SU-DHL-6 (cell line): ENCODE data around the gene AQP10.
"Not testable (repeated sequence)": the region's sequence is repeated elsewhere in the genome, so short reads cannot be mapped to it uniquely, and the experiment has no call there.

Experiments used
- H2AFZ ChIP-seq: fragments of 200-600 bp; sonication (generic); 2 replicates; pipeline ENCODE4 v1.6.1; 2014; ENCODE audit warnings: low read depth, mild to moderate bottlenecking, moderate library complexity, mixed read lengths, antibody characterized with exemption, low read length; ENCODE audit not compliant: severe bottlenecking
- H3F3A ChIP-seq: fragments of 200-600 bp; shearing (Covaris generic); 2 replicates; pipeline ENCODE4 v1.6.0; 2016; ENCODE audit warnings: antibody characterized with exemption, mild to moderate bottlenecking; ENCODE audit not compliant: insufficient read depth
- H3K27ac ChIP-seq: fragments of 200-600 bp; sonication (generic); 2 replicates; pipeline ENCODE4 v1.5.1; 2016; ENCODE audit warnings: low read depth, mild to moderate bottlenecking, low read length, moderate library complexity, mixed read lengths
- H3K27me3 ChIP-seq: fragments of 200-600 bp; sonication (generic), shearing (Covaris generic); 2 replicates; pipeline ENCODE4 v1.6.0; 2014; ENCODE audit warnings: mild to moderate bottlenecking, low read length
- H3K36me3 ChIP-seq: fragments of 200-600 bp; sonication (generic); 2 replicates; pipeline ENCODE4 v1.6.1; 2014; ENCODE audit warnings: mild to moderate bottlenecking, low read length, mixed read lengths
- H3K4me2 ChIP-seq: fragments of 300-600, 200-600 bp; shearing (Covaris generic), sonication (generic); 2 replicates; pipeline ENCODE4 v1.6.0; 2014; ENCODE audit warnings: low read length, low read depth, mild to moderate bottlenecking; ENCODE audit not compliant: poor library complexity, severe bottlenecking
- H3K4me3 ChIP-seq: fragments of 200-600 bp; sonication (generic); 2 replicates; pipeline ENCODE4 v1.5.1; 2014; ENCODE audit warnings: antibody characterized with exemption, low read length, mild to moderate bottlenecking, mixed read lengths; ENCODE audit not compliant: insufficient read depth, poor library complexity, severe bottlenecking
- H3K79me2 ChIP-seq: fragments of 200-600 bp; sonication (generic); 2 replicates; pipeline ENCODE4 v1.6.1; 2014; ENCODE audit warnings: mild to moderate bottlenecking, low read length, moderate library complexity; ENCODE audit not compliant: insufficient read depth
- H3K9ac ChIP-seq: fragments of 200-600 bp; sonication (generic); 2 replicates; pipeline ENCODE4 v1.7.0; 2014; ENCODE audit warnings: mild to moderate bottlenecking, low read length
- H3K9me2 ChIP-seq: fragments of 200-600 bp; sonication (generic); replicated peaks from 2 replicates; pipeline ENCODE4 v1.6.1; 2014; ENCODE audit warnings: low read length; ENCODE audit not compliant: insufficient read depth
- H3K9me3 ChIP-seq: fragments of 200-600 bp; sonication (generic); 2 replicates; pipeline ENCODE4 v1.6.1; 2014; ENCODE audit warnings: low read length, mixed read lengths; ENCODE audit not compliant: insufficient read depth
- H4K20me1 ChIP-seq: fragments of 200-600 bp; sonication (generic); 2 replicates; pipeline ENCODE4 v1.6.1; 2014; ENCODE audit warnings: low read depth, mild to moderate bottlenecking, antibody characterized with exemption, low read length, moderate library complexity, mixed read lengths
- EZH2phosphoT487 ChIP-seq: fragments of 200-600 bp; sonication (generic), shearing (Covaris generic); conservative IDR thresholded peaks from 2 replicates; pipeline ENCODE4 v1.6.1; 2018; ENCODE audit warnings: mild to moderate bottlenecking, antibody characterized with exemption, low read length, moderate library complexity, mixed read lengths
- TF ChIP-seq, protein P1 (sequence below): fragments of 200-600 bp; sonication (generic); IDR thresholded peaks from one replicate; pipeline ENCODE4 v1.5.1; 2017; ENCODE audit warnings: antibody characterized with exemption, mild to moderate bottlenecking, low read length, moderate library complexity; ENCODE audit not compliant: insufficient read depth, poor library complexity, severe bottlenecking

Gene AQP10

DNA sequence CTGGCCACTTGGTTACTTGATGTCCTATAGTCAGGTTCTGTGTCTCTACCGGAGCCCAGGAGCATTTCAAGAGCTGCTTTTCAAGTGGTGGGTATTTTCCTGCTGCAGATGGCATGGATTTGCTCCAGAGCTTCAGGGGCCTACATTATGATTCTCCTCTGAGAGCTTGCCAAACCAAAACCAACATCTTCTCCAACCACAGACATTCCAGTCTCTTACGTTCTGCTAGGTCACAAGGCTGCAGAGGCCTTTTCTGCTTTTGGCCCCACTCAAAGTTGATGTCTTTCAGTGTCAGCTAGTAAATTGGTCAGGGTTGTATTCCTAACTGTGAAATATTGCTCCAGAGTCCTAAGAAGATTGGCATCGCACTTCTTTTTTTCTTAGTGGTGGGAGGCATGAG is 14.7 kb upstream of the AQP10 start:
- H3K79me2 ChIP-seq: no peaks in the 10 kb centered on the region

GRCh38 chr1:154307670-154308270 is 13.1 kb upstream of the AQP10 start:
- not testable (repeated sequence) for H3K27ac ChIP-seq, H3K9me2 ChIP-seq, H3K79me2 ChIP-seq, H3K9me3 ChIP-seq, H3F3A ChIP-seq, H2AFZ ChIP-seq, H3K27me3 ChIP-seq, H3K9ac ChIP-seq, H3K36me3 ChIP-seq, H3K4me3 ChIP-seq, H4K20me1 ChIP-seq, H3K4me2 ChIP-seq

More for the DNA sequence above, 14.7 kb upstream of the AQP10 start:
- H3K4me2 ChIP-seq: no peak overlapping the region
- H3K4me3 ChIP-seq: no peak overlapping the region
- no peaks in the 10 kb centered on the region for H4K20me1 ChIP-seq
- no peak overlapping the region for H3K9ac ChIP-seq
- no peak overlapping the region for H2AFZ ChIP-seq
- no peaks in the 10 kb centered on the region for H3F3A ChIP-seq
- no peaks in the 10 kb centered on the region for H3K36me3 ChIP-seq
- H3K27me3 ChIP-seq: no peaks in the 10 kb centered on the region
- TF ChIP-seq EZH2phosphoT487: no peak
- TF ChIP-seq, protein P1, sequence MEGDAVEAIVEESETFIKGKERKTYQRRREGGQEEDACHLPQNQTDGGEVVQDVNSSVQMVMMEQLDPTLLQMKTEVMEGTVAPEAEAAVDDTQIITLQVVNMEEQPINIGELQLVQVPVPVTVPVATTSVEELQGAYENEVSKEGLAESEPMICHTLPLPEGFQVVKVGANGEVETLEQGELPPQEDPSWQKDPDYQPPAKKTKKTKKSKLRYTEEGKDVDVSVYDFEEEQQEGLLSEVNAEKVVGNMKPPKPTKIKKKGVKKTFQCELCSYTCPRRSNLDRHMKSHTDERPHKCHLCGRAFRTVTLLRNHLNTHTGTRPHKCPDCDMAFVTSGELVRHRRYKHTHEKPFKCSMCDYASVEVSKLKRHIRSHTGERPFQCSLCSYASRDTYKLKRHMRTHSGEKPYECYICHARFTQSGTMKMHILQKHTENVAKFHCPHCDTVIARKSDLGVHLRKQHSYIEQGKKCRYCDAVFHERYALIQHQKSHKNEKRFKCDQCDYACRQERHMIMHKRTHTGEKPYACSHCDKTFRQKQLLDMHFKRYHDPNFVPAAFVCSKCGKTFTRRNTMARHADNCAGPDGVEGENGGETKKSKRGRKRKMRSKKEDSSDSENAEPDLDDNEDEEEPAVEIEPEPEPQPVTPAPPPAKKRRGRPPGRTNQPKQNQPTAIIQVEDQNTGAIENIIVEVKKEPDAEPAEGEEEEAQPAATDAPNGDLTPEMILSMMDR: no peak
- no peaks in the 10 kb centered on the region for H3K9me3 ChIP-seq
- H3K27ac ChIP-seq: no peak overlapping the region
- H3K9me2 ChIP-seq: no peaks in the 10 kb centered on the region

GRCh38 chr1:154309136-154309535 is 11.8 kb upstream of the AQP10 start:
- H3K9me2 ChIP-seq: not testable (repeated sequence)

DNA sequence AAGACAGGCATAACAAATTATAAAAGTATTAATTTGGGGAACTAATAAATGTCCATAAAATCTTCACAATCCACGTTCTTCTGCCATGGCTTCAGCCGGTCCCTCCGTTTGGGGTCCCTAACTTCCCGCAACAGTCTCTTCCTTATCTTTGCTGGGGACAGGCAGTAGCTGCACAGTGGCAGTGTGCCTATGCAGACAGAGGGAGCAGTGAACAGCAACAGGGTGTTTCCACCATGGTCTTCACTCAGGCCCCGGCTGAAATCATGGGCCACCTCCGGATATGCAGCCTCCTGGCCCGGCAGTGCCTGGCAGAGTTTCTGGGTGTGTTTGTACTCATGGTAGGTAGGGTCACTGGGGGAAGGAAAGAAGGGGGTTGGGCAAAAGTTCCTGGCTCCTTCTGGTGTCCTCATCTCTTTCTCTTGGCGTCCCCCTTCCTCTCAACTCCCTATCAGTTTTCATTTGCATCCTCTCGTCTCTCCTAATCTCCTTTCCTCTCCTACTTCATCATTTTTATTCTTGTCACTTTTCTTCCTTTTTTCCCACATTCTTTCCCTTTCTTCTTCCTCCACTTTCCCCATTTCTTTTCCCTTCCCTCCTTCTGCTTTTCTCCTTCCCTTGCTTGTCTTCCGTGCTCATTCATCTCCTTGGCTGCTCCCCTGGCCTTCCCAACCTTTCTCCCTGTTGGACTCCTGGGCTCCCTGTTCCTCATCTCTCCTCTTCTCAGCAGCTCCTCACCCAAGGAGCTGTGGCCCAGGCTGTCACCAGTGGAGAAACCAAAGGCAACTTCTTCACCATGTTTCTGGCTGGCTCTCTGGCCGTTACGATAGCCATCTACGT is 8.4 kb upstream of the AQP10 start:
- not testable (repeated sequence) for H3K36me3 ChIP-seq, H3K27ac ChIP-seq, H3K27me3 ChIP-seq, H2AFZ ChIP-seq, H3K4me3 ChIP-seq, H3K9me2 ChIP-seq, H3K9ac ChIP-seq, H3K79me2 ChIP-seq, H3F3A ChIP-seq, H3K4me2 ChIP-seq, H4K20me1 ChIP-seq
- peaks cover 15% of the 10 kb centered on the region for H3K9me3 ChIP-seq

More at GRCh38 chr1:154309136-154309535, 11.8 kb upstream of the AQP10 start:
- H3K27me3 ChIP-seq, H3K4me3 ChIP-seq, H2AFZ ChIP-seq, H3K9ac ChIP-seq, H3F3A ChIP-seq, H4K20me1 ChIP-seq, H3K27ac ChIP-seq, H3K36me3 ChIP-seq, H3K4me2 ChIP-seq, H3K9me3 ChIP-seq, H3K79me2 ChIP-seq: not testable (repeated sequence)

- no peaks in the 10 kb centered on the region for H3K27me3 ChIP-seq
- TF ChIP-seq, protein P1: no peak
- TF ChIP-seq EZH2phosphoT487: no peak
- H3K4me3 ChIP-seq: no peak overlapping the region
Measured at GRCh38 chr1:154313066-154313356, 7.9 kb upstream of the AQP10 start.

DNA sequence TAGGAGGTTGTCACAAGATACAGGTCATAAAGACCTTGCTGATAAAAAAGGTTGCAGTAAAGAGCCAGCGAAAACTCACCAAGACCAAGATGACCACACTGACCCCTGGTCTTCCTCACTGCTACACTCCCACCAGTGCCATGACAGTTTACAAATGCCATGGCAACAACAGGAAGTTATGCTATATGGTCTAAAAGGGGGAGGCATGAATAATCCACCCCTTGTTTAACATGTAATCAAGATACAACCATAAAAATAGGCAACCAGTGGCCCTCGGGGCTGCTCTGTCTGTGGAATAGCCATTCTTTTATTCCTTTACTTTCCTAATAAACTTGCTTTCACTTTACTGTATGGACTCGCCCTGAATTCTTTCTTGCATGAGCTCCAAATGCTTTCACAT is 6.7 kb upstream of the AQP10 start:
- H3K4me3 ChIP-seq, H3K9me2 ChIP-seq, H3K36me3 ChIP-seq, H3K4me2 ChIP-seq, H3K27me3 ChIP-seq, H3F3A ChIP-seq, H2AFZ ChIP-seq, H4K20me1 ChIP-seq, H3K79me2 ChIP-seq, H3K27ac ChIP-seq, H3K9ac ChIP-seq: not testable (repeated sequence)
- peaks cover 17% of the 10 kb centered on the region for H3K9me3 ChIP-seq

More at GRCh38 chr1:154313066-154313356, 7.9 kb upstream of the AQP10 start:
- Histone ChIP-seq H3K9ac (no peak overlapping the region), H3F3A (no peaks in the 10 kb centered on the region), H3K4me2 (no peak overlapping the region), H3K27ac (no peak overlapping the region), H2AFZ (no peak overlapping the region), H3K9me3 (peaks cover 17% of the 10 kb centered on the region), H4K20me1 (no peaks in the 10 kb centered on the region), H3K36me3 (no peaks in the 10 kb centered on the region), H3K79me2 (no peaks in the 10 kb centered on the region), H3K9me2 (no peaks in the 10 kb centered on the region)
